GM12878 (cell line): Measurements from ENCODE around the gene FAR2. TPM values are rescaled to one million over a fixed set of nuclear protein-coding genes. Genes with fewer than 3 reads are reported as not detected.

ENCODE experiments used
- ATAC-seq: fragments of 200-7000 bp; cut with Tn5 transposase; 3 replicates; pipeline ENCODE4 v1.9.1; 2020; ENCODE audit warnings: mild to moderate bottlenecking, moderate library complexity
- BruUV-seq: library from RNA; stranded (reverse); fragments of 400-500 nt; replicated peaks from 2 replicates; lab custom pipeline; 2021; lab: Mats Ljungman, UMichigan
- CTCF ChIA-PET: fragments of 300-600 bp; sonication (Branson Sonifier 250); formaldehyde crosslinking; extraction: SDS; loops from one replicate; lab custom pipeline; 2021; ENCODE audit warnings: inconsistent platforms; lab: Yijun Ruan, JAX
- POLR2A ChIA-PET: fragments of 350-600 bp; formaldehyde crosslinking; extraction: SDS; loops from one replicate; lab custom pipeline; 2021; ENCODE audit warnings: inconsistent platforms; lab: Charles Lee
- RAD21 ChIA-PET: fragments of 300-600 bp; sonication (Branson Sonifier 250); formaldehyde crosslinking; loops from one replicate; lab custom pipeline; 2023; ENCODE audit warnings: antibody characterized with exemption; ENCODE audit not compliant: unreplicated experiment; lab: Charles Lee
- SMC1A ChIA-PET: fragments of 300-600 bp; sonication (Branson Sonifier 250); formaldehyde crosslinking; loops from one replicate; lab custom pipeline; 2023; ENCODE audit not compliant: unreplicated experiment, uncharacterized antibody; lab: Charles Lee
- DNase-seq: peaks from one replicate; pipeline ENCODE4 v3.0.0-alpha.2; 2011; ENCODE audit warnings: low read depth, low spot score
- FAIRE-seq: peaks from 3 replicates; lab custom pipeline; 2011; peaks lifted over from hg19 to GRCh38; lab: Jason Lieb, UNC
- H2AFZ ChIP-seq: 2 replicates; pipeline ENCODE4 v1.6.0; 2011; ENCODE audit warnings: low read depth, low read length, control low read depth; ENCODE audit not compliant: control insufficient read depth
- H3K27ac ChIP-seq: 2 replicates; pipeline ENCODE4 v1.5.1; 2011; ENCODE audit warnings: control low read depth; ENCODE audit not compliant: control insufficient read depth, insufficient read depth
- H3K27me3 ChIP-seq, 2 experiments: replicated peaks in 1 of 2; 2 replicates each; pipeline versions ENCODE4 v1.6.0 to v1.6.1; 2011; ENCODE audit warnings: low read length in 1 of 2; ENCODE audit not compliant: control insufficient read depth in 2 of 2, insufficient read depth in 2 of 2
- H3K36me3 ChIP-seq, 2 experiments: 2 replicates each; pipeline ENCODE4 v1.5.1; 2011; ENCODE audit warnings: low read length in 1 of 2; ENCODE audit not compliant: control insufficient read depth in 2 of 2, insufficient read depth in 2 of 2
- H3K4me1 ChIP-seq: 2 replicates; pipeline ENCODE4 v1.6.1; 2011; ENCODE audit warnings: mild to moderate bottlenecking, low read length, moderate library complexity, mixed read lengths; ENCODE audit not compliant: control insufficient read depth, insufficient read depth
- H3K4me2 ChIP-seq: 2 replicates; pipeline ENCODE4 v1.6.0; 2011; ENCODE audit warnings: control low read depth; ENCODE audit not compliant: control insufficient read depth, insufficient read depth
- H3K4me3 ChIP-seq: fragments of 200-600 bp; sonication (generic); 2 replicates; pipeline ENCODE4 v1.5.1; 2016
- H3K79me2 ChIP-seq: 2 replicates; pipeline ENCODE4 v1.6.0; 2011; ENCODE audit warnings: low read length; ENCODE audit not compliant: control insufficient read depth, insufficient read depth
- H3K9ac ChIP-seq: 2 replicates; pipeline ENCODE4 v1.8.0; 2011; ENCODE audit warnings: low read length, control low read depth, mixed read lengths; ENCODE audit not compliant: control insufficient read depth, insufficient read depth
- H3K9me3 ChIP-seq: replicated peaks from 3 replicates; pipeline ENCODE4 v1.5.1; 2011; ENCODE audit warnings: mild to moderate bottlenecking, low read length; ENCODE audit not compliant: control insufficient read depth, insufficient read depth
- H4K20me1 ChIP-seq: 2 replicates; pipeline ENCODE4 v1.6.0; 2011; ENCODE audit not compliant: control insufficient read depth, insufficient read depth
- ATF2 ChIP-seq: IDR thresholded peaks from 2 replicates; pipeline ENCODE4 v1.6.1; 2012; ENCODE audit warnings: low read length, inconsistent platforms
- BHLHE40 ChIP-seq, 2 experiments: fragments of 450-650 bp in 1 of 2; IDR thresholded peaks; 2 replicates each; pipeline ENCODE4 v1.6.1; 2011 to 2017; ENCODE audit warnings: low read depth in 2 of 2, borderline replicate concordance in 1 of 2, improper control_type of control experiment in 1 of 2, low read length in 1 of 2, mild to moderate bottlenecking in 1 of 2
- CHD2 ChIP-seq: IDR thresholded peaks from 2 replicates; pipeline ENCODE4 v1.6.1; 2011; ENCODE audit warnings: low read depth, low read length, improper control_type of control experiment, borderline replicate concordance
- EED ChIP-seq: sonication (generic); IDR thresholded peaks from 2 replicates; pipeline ENCODE4 v1.6.1; 2016; ENCODE audit warnings: antibody characterized with exemption, low read depth
- EP300 ChIP-seq, 2 experiments: fragments of 150-350 bp in 1 of 2; IDR thresholded peaks; 2 replicates each; pipeline ENCODE4 v1.6.1; 2011 to 2012; ENCODE audit warnings: low read depth in 2 of 2, low read length in 2 of 2, borderline replicate concordance in 1 of 2, improper control_type of control experiment in 1 of 2, inconsistent platforms in 1 of 2; ENCODE audit not compliant: control insufficient read depth in 1 of 2
- JUNB ChIP-seq: IDR thresholded peaks from 2 replicates; pipeline ENCODE4 v1.6.1; 2016; ENCODE audit warnings: antibody characterized with exemption, mild to moderate bottlenecking
- MAX ChIP-seq: IDR thresholded peaks from 2 replicates; pipeline ENCODE4 v1.6.1; 2012; ENCODE audit warnings: low read depth, low read length, improper control_type of control experiment
- MEF2B ChIP-seq: fragments of 450-650 bp; IDR thresholded peaks from 2 replicates; pipeline ENCODE4 v1.6.1; 2018; ENCODE audit warnings: mild to moderate bottlenecking, moderate library complexity; ENCODE audit not compliant: partially characterized antibody, poor library complexity, severe bottlenecking
- MTA2 ChIP-seq: fragments of 450-650 bp; IDR thresholded peaks from 2 replicates; pipeline ENCODE4 v1.6.1; 2016; ENCODE audit warnings: low read depth, mild to moderate bottlenecking, moderate library complexity
- NFYA ChIP-seq: IDR thresholded peaks from 2 replicates; pipeline ENCODE4 v1.6.1; 2011; ENCODE audit warnings: low read depth, mild to moderate bottlenecking, low read length, improper control_type of control experiment, borderline replicate concordance
- NR2C1 ChIP-seq: fragments of 450-650 bp; IDR thresholded peaks from 2 replicates; pipeline ENCODE4 v1.6.1; 2017; ENCODE audit warnings: antibody characterized with exemption, mild to moderate bottlenecking, moderate library complexity
- RAD51 ChIP-seq: fragments of 450-650 bp; IDR thresholded peaks from 2 replicates; pipeline ENCODE4 v1.6.1; 2016; ENCODE audit warnings: moderate library complexity, mild to moderate bottlenecking, inconsistent platforms
- TBL1XR1 ChIP-seq: IDR thresholded peaks from 2 replicates; pipeline ENCODE4 v1.6.1; 2012; ENCODE audit warnings: low read depth, low read length, improper control_type of control experiment
- ZBTB11 ChIP-seq: fragments of 450-650 bp; formaldehyde crosslinking; IDR thresholded peaks from 2 replicates; pipeline ENCODE4 v1.5.0; 2022; ENCODE audit warnings: mild to moderate bottlenecking, missing genetic modification characterization
- ZBTB33 ChIP-seq: fragments of 450-650 bp; IDR thresholded peaks from 2 replicates; pipeline ENCODE4 v1.6.1; 2017; ENCODE audit warnings: mild to moderate bottlenecking
- ZZZ3 ChIP-seq: IDR thresholded peaks from 2 replicates; pipeline ENCODE4 v1.6.1; 2011; ENCODE audit warnings: low read depth; ENCODE audit not compliant: control insufficient read depth, insufficient read length
- WGBS: methylation state at CpG from one replicate; pipeline ENCODE4 v1.1.6; 2016; ENCODE audit warnings: low lambda C conversion rate; ENCODE audit not compliant: insufficient replicate concordance, insufficient coverage; ENCODE audit errors: missing lambda C conversion rate; 5-methylcytosine and 5-hydroxymethylcytosine counted together
- in situ Hi-C: fragments of 300-500 bp; cut with MboI; formaldehyde crosslinking; loops from 9 replicates; pipeline ENCODE4 v1.14.3; 2018; ENCODE audit warnings: mixed read lengths
- intact Hi-C: fragments of 100-400 bp; cut with micrococcal nuclease; formaldehyde crosslinking; loops from one replicate; pipeline ENCODE4 v1.14.2; 2022; ENCODE audit not compliant: unreplicated experiment
- polyA plus RNA-seq, 11 experiments: library from polyadenylated mRNA; depleted of rRNA in 4 of 11; unstranded in 6 of 11; stranded (reverse) in 5 of 11; fragments of >200 nt; fragmentation: Nextera tagmentation in 4 of 11; fragmentation: Illumina TruSeq in 1 of 11; extraction: Ambion mirVana in 4 of 11; extraction: Trizol in 1 of 11; gene quantifications; 1 replicate in 1 of 11; 2 replicates in 10 of 11; pipeline versions ENCODE4 v1.2.1 to v1.2.3, GENCODE V29; 2011 to 2016; ENCODE audit warnings: inconsistent platforms in 2 of 11, missing spikeins in 2 of 11, low read depth in 1 of 11
- total RNA-seq, 4 experiments: library from RNA; depleted of rRNA in 3 of 4; stranded (reverse); fragments of >200 nt in 3 of 4; fragmentation: Illumina TruSeq in 1 of 4; extraction: Trizol in 1 of 4; gene quantifications; 2 replicates each; pipeline versions ENCODE4 v1.2.1 to v1.2.3, GENCODE V29; 2013 to 2021

FAR2 gene
- total and polyA plus RNA-seq, 10 of the 15 experiments (the other 5 are each of a cell fraction or from before 2014, with no cell fraction given) = 0.50 to 1.1 (median 0.65) TPM

GRCh38 chr12:29155079-29155478, 6.0 kb downstream of the FAR2 start:
- no peaks in the 10 kb centered on the region for H4K20me1 ChIP-seq
- no peaks in the 10 kb centered on the region for H3K27me3 ChIP-seq
- ChIA-PET POLR2A (no interaction called here), SMC1A (interaction anchor here (0.7 kb wide), 1 partner anchor 108 kb away, joined by 3 read pairs; no protein-coding TSS in a partner anchor), CTCF (no interaction called here), RAD21 (interaction anchor here (1.2 kb wide), 1 partner anchor 60 kb away, joined by 3 read pairs; no protein-coding TSS in a partner anchor)
- H3K79me2 ChIP-seq = no peaks in the 10 kb centered on the region
- BruUV-seq = no TSS peak
- no peak for DNase-seq
- no peak for FAIRE-seq
- 0% methylated on average over 1 of the region's 1 CpG for WGBS
- no peak overlapping the region for H3K9ac ChIP-seq
- peaks cover 8% of the 10 kb centered on the region for H3K4me1 ChIP-seq
- peak; percentile 60 for ATAC-seq
- in situ Hi-C loops = no loop called here
- no peak overlapping the region for H3K4me3 ChIP-seq
- intact Hi-C loops = no loop called here
- no peaks in the 10 kb centered on the region for H3K36me3 ChIP-seq
- H3K9me3 ChIP-seq = no peaks in the 10 kb centered on the region
- H3K27ac ChIP-seq = no peak overlapping the region
- H3K4me2 ChIP-seq = no peak overlapping the region; the same call in 1 of the 2 replicates
- H2AFZ ChIP-seq = peak overlapping the region; percentile 50
- TF ChIP-seq BHLHE40 (IDR thresholded peaks at IDR 0.05; ENCODE audit: borderline replicate concordance in 1 of 2, low read depth in 2 of 2, low read length in 1 of 2) = peak in 1 of 2 experiments; percentile 31; a peak in 1 of 4 replicates
- TF ChIP-seq MAX = no peak
- no peak for TF ChIP-seq MTA2
- no peak for TF ChIP-seq NFYA
- no peak for TF ChIP-seq EED
- no peak for TF ChIP-seq ZZZ3
- TF ChIP-seq RAD51 = peak; percentile 39; the same call in 1 of the 2 replicates
- no peak for TF ChIP-seq CHD2
- TF ChIP-seq JUNB = no peak
- 0 out of 4 replicates have a peak, but pooled peaks of 1 of the 2 experiments have one; percentile 16 for TF ChIP-seq EP300 (IDR thresholded peaks at IDR 0.05; ENCODE audit: borderline replicate concordance in 1 of 2, control insufficient read depth in 1 of 2, low read depth in 2 of 2, low read length in 2 of 2)
- peak; percentile 56 for TF ChIP-seq MEF2B
- no peak for TF ChIP-seq NR2C1
- no peak for TF ChIP-seq ZBTB11 (CRISPR knock-in tag)
- no peak for TF ChIP-seq TBL1XR1
- TF ChIP-seq ATF2 = no peak
- TF ChIP-seq ZBTB33 = no peak
